Activated naive CD8-positive, alpha-beta T cell (primary cell): ENCODE data around the gene ICOS.
A peak's percentile ranks its signal among the peaks of the same experiment; 100 is the strongest.
"Not testable (repeated sequence)": the region's sequence is repeated elsewhere in the genome, so short reads cannot be mapped to it uniquely, and the experiment has no call there.

Source experiments
- H3K27ac Mint-ChIP-seq: one replicate; pipeline ENCODE4 v1.8.0; 2021; ENCODE audit warnings: mixed read lengths
- H3K27me3 Mint-ChIP-seq: one replicate; pipeline ENCODE4 v1.8.0; 2021; ENCODE audit warnings: mixed read lengths
- H3K36me3 Mint-ChIP-seq: one replicate; pipeline ENCODE4 v1.8.0; 2021; ENCODE audit warnings: mixed read lengths
- H3K4me1 Mint-ChIP-seq: one replicate; pipeline ENCODE4 v1.8.0; 2021; ENCODE audit warnings: low read depth, mixed read lengths
- H3K4me3 Mint-ChIP-seq: one replicate; pipeline ENCODE4 v1.8.0; 2021; ENCODE audit warnings: mild to moderate bottlenecking, mixed read lengths
- H3K9me3 Mint-ChIP-seq: one replicate; pipeline ENCODE4 v1.8.0; 2021; ENCODE audit warnings: low read depth, mixed read lengths

Gene ICOS

DNA sequence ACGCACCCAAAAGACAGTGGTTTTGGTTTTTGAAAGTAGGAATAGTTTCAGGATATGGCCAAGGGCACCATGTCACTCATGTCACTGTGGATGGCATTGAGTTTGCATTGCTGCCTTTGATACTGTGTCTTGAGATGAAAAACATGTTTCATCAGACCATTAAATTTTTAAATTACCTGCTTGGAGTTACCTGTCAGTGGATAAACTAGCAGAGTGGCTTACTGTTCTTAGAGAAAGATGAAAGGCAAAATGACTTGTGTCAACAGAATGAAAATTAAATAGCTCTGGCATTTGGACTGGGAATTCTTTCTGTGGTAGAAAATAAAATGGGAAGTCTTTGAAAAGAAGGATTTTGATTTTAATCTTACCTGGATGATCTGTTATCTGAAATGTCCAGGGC lies 386 bp downstream of the ICOS start:
- Mint-ChIP-seq H3K36me3 (peaks cover 22% of the 10 kb centered on the region), H3K27ac (peak overlapping the region; percentile 97), H3K4me1 (peaks cover 72% of the 10 kb centered on the region)

DNA sequence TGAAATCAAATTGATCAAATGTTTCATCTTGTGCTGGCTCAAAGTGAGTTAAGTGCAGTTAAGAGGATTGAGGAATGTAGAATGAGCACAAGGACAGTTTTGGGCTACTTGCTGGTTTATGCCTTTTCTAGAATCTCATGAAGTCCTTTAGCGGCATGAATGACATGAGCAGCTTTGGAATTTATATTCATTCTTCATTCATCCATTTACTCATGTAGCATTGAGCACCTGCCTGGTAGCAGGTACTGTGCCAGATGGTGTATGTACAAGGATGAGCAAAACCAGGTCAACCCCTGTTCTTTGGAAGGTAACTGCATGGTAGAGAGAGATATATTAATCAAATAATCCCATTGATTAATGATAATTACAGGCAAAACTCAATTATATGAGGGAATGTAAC lies 1.2 kb downstream of the ICOS start:
- peaks cover 71% of the 10 kb centered on the region for H3K4me1 Mint-ChIP-seq
- peaks cover 22% of the 10 kb centered on the region for H3K36me3 Mint-ChIP-seq
- peak overlapping the region; percentile 99 for H3K4me3 Mint-ChIP-seq

More for the DNA sequence above, 386 bp downstream of the ICOS start:
- Mint-ChIP-seq H3K9me3 (peaks cover 5% of the 10 kb centered on the region), H3K4me3 (peak overlapping the region; percentile 99), H3K27me3 (no peaks in the 10 kb centered on the region)

DNA sequence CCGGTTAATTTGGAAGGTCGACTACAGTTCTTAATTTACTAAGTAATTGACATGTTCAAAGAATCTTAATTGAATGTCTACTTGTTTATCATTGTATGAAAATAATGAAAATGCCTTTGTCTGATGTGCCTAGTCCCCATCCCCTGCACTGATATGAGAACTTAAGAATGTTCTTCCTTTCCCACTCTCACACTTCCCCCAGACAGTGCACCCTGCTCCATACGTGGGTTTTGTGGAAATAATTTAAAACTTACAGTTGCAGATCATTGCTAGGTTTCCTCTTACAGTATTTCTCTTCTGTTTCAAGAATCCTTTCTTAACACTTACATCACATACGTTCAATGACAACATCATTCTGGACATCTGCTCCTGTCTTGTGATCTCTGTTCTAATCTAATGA lies 3.5 kb downstream of the ICOS start:
- H3K4me3 Mint-ChIP-seq = peak overlapping the region; percentile 99
- peaks cover 71% of the 10 kb centered on the region for H3K4me1 Mint-ChIP-seq
- peak overlapping the region; percentile 97 for H3K27ac Mint-ChIP-seq
- H3K27me3 Mint-ChIP-seq = no peaks in the 10 kb centered on the region
- peaks cover 29% of the 10 kb centered on the region for H3K36me3 Mint-ChIP-seq
- H3K9me3 Mint-ChIP-seq = no peaks in the 10 kb centered on the region

More for the DNA sequence above, 1.2 kb downstream of the ICOS start:
- Mint-ChIP-seq H3K27ac (peak overlapping the region; percentile 97), H3K9me3 (peaks cover 5% of the 10 kb centered on the region), H3K27me3 (no peaks in the 10 kb centered on the region)

DNA sequence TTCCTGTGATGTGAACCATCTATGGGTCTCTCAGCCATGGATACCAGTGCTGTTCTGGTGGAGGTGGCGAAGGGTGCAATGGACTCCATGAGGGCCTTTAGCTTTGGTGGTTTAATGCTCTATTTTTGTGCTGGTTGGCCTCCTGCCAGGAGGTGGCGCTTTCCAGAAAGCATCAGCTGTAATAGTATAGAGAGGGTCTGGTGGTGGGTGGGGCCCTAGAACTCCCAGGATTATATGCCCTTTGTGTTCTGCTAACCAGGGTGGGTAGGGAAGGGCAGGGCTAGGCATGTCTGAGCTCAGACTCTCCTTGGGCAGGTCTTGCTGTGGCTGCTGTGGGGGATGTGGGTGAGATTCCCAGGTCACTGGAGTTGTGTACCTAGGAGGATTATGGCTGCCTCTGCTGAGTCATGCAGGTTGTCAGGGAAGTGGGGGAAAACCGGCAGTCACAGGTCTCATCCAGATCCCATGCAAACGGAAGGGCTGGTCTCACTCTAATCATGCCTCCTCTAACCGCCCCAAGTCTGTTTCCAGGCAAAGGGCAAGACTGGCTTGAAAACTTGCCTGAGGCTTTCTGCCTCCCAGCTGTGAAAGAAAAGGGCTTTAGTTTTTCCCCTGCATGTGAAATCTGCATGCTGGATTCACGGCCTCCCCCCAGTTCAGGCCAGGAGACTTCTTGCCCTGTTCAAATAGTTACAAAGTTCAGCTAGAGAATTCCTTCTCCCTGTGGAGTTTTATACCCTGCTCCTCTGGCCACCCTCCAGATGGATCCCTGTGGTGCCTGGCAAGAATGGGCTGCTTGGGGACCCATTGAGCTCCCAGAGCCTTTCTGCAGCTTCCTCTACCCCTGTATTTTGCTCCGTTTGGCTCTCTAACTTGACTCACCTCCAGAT lies 7.2 kb downstream of the ICOS start:
- Mint-ChIP-seq H3K4me3 (peak overlapping the region; percentile 76), H3K27ac (peak overlapping the region; percentile 82), H3K4me1 (peaks cover 87% of the 10 kb centered on the region), H3K36me3 (peaks cover 23% of the 10 kb centered on the region)
- H3K9me3 Mint-ChIP-seq, H3K27me3 Mint-ChIP-seq: not testable (repeated sequence)

DNA sequence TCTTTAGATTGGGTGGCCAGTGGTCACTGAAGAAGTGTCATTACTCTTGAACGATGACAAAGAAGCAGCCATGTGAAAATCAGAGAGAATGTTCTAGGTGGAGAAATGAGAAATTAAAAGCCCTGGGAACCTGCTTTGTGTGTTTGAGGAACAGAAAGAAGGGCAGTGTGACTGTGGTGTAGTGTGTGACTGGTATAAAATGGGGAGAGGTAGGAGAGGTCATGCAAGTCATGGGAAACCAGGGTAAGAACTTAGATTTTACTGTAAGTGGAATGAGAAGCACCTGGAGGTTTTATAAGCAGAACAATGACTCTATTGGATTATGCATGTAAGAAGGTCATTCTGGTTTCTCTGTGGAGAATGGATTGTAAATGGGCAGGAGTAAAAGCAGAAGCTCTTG lies 12.2 kb downstream of the ICOS start:
- peak overlapping the region; percentile 85 for H3K27ac Mint-ChIP-seq
- H3K9me3 Mint-ChIP-seq = no peaks in the 10 kb centered on the region
- peaks cover 93% of the 10 kb centered on the region for H3K4me1 Mint-ChIP-seq
- H3K36me3 Mint-ChIP-seq = peaks cover 13% of the 10 kb centered on the region
- H3K4me3 Mint-ChIP-seq = peak overlapping the region; percentile 83
- H3K27me3 Mint-ChIP-seq = no peaks in the 10 kb centered on the region

DNA sequence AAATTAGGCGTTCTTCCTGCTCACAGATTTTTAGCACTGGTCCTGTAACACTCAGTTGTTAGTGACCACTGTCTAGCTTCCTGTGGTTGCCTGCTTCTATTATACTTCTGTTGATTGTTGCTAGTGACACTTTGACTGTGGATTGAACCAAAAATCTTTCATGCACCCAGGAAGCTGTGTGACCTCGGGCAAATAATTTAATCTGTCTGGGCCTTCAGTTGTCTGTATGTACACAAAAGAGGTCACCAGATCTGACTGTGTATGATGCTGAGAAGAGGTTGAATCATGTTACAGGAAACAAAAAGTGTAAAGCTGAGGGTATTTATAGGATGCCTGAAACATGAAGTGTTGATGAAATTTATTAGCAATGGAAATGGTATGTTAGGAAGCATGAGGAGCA lies 12.7 kb downstream of the ICOS start:
- peak overlapping the region; percentile 83 for H3K4me3 Mint-ChIP-seq
- H3K36me3 Mint-ChIP-seq = peaks cover 11% of the 10 kb centered on the region
- H3K9me3 Mint-ChIP-seq = no peaks in the 10 kb centered on the region
- H3K27me3 Mint-ChIP-seq = no peaks in the 10 kb centered on the region
- H3K4me1 Mint-ChIP-seq = peaks cover 92% of the 10 kb centered on the region
- H3K27ac Mint-ChIP-seq = peak overlapping the region; percentile 85

DNA sequence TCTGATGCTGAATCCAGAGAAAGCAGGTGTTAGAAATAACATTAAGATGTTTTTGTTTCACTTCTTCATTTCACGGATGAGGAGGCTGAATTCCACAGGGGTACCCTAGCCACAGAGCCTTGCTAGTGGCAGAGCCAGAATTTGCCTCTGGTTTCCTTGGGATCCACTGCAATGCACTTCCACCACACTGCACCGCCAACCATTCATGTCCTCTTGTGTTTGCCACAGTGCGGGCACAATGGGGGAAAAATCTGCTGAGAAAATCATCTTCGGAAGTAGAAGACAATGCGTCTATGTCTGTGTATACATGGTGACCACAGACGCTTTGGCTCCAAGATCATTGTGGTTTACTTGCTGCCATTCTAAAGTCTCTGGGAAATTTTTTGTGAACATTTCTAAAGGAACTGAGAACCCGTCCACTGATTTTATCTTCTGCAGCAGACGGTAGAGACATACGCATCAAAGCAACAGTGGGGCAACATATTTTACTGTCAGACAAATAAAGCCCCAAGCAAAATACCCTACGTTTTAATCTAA lies 14.9 kb downstream of the ICOS start:
- Mint-ChIP-seq H3K4me1 (peaks cover 85% of the 10 kb centered on the region), H3K27me3 (no peaks in the 10 kb centered on the region), H3K9me3 (no peaks in the 10 kb centered on the region), H3K4me3 (peak overlapping the region; percentile 83), H3K36me3 (peaks cover 13% of the 10 kb centered on the region), H3K27ac (peak overlapping the region; percentile 80)

DNA sequence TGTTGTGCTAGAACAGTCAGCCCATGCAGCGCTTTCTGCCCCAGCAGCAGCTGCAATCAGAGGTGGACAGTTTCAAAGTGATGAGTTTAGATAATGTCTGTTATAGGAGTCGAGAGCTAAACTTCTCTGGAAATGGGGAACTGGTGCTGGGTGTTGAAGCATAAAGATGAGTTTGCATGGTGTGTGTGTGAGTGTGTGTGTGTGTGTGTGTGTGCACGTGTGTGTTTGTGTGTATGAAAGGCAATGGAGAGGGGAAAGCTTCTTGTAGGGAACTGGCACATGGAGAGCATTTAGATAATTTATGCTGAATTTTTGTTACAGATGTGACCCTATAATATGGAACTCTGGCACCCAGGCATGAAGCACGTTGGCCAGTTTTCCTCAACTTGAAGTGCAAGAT lies 22.7 kb downstream of the ICOS start:
- Mint-ChIP-seq H3K27ac (peak overlapping the region; percentile 13), H3K36me3 (peaks cover 38% of the 10 kb centered on the region), H3K27me3 (no peaks in the 10 kb centered on the region), H3K9me3 (no peaks in the 10 kb centered on the region), H3K4me3 (no peak overlapping the region), H3K4me1 (peaks cover 36% of the 10 kb centered on the region)

DNA sequence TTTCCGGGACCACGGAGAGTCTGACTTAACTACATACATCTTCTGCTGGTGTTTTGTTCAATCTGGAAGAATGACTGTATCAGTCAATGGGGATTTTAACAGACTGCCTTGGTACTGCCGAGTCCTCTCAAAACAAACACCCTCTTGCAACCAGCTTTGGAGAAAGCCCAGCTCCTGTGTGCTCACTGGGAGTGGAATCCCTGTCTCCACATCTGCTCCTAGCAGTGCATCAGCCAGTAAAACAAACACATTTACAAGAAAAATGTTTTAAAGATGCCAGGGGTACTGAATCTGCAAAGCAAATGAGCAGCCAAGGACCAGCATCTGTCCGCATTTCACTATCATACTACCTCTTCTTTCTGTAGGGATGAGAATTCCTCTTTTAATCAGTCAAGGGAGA lies 23.1 kb downstream of the ICOS start:
- Mint-ChIP-seq H3K4me3 (no peak overlapping the region), H3K27me3 (no peaks in the 10 kb centered on the region), H3K36me3 (peaks cover 38% of the 10 kb centered on the region), H3K9me3 (no peaks in the 10 kb centered on the region), H3K4me1 (peaks cover 33% of the 10 kb centered on the region), H3K27ac (no peak overlapping the region)

DNA sequence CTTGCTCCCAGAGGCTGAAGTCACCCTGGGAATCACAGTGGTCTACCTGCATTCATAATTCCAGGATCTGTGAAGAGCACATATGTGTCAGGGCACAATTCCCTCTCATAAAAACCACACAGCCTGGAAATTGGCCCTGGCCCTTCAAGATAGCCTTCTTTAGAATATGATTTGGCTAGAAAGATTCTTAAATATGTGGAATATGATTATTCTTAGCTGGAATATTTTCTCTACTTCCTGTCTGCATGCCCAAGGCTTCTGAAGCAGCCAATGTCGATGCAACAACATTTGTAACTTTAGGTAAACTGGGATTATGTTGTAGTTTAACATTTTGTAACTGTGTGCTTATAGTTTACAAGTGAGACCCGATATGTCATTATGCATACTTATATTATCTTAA lies 24.2 kb downstream of the ICOS start:
- Mint-ChIP-seq H3K36me3 (peaks cover 30% of the 10 kb centered on the region), H3K27me3 (no peaks in the 10 kb centered on the region), H3K4me1 (peaks cover 24% of the 10 kb centered on the region), H3K27ac (peak overlapping the region; percentile 9), H3K9me3 (no peaks in the 10 kb centered on the region), H3K4me3 (no peak overlapping the region)

DNA sequence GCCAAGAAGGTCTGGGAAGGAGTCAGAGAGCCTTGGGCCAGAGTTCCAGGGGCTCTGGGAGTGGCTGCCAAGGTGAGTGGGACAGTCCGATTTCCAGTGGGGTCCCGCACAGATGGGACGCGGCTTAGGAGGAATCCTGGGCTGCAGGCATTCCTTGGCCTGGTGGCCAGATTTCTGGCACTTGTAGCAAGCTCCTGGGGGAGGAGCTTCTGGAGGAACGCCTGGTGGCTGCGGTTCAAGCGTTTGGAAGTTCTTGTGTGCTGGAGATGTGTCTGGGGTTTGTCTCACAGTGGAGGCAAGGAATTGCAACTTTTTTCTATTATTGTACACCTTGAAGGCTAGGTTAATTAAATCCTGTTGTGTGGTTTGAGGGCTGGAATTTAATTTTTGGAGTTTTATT lies 28.6 kb downstream of the ICOS start:
- not testable (repeated sequence) for H3K4me3 Mint-ChIP-seq, H3K9me3 Mint-ChIP-seq, H3K36me3 Mint-ChIP-seq, H3K4me1 Mint-ChIP-seq, H3K27me3 Mint-ChIP-seq, H3K27ac Mint-ChIP-seq

DNA sequence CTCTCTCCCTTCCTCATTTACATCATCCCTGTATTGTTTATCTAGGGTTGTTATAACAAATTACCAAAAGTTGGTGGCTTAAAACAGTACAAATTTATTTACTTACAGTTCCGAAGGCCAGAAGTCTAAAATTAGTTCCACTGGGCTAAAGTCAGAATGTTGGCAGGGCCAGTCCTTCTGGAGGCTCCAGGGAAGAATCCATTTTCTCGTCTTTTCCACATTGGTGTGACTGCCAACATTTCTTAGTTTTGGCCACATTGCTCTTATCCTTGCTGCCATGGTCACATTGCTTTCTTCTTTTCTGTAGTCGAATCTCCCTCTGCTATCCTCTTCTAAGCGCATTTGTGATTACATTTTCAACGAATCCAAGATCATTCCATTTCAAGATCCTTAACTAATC lies 34.7 kb downstream of the ICOS start:
- Mint-ChIP-seq H3K27ac (no peak overlapping the region), H3K36me3 (peaks cover 6% of the 10 kb centered on the region), H3K4me3 (no peak overlapping the region), H3K4me1 (no peaks in the 10 kb centered on the region), H3K27me3 (no peaks in the 10 kb centered on the region), H3K9me3 (no peaks in the 10 kb centered on the region)

DNA sequence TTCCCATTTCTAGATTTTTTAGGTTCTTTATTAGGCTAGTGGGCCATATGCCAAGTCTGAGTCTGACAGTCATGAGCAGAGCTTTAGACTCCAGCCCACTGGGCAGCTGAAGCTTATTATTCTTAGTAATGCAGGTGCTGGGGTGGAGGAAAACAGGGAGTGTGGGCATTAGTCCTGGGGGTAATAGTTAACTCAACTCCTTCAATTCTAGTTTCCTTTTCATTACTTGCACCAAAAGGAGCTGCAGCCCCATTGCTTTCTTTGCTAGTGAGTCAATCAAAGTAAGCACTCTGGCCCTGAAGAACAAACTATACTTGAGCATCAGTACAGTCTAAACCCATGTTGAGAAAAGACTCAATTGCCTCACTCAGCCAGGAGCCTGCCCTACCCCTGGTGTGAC lies 35.5 kb downstream of the ICOS start:
- Mint-ChIP-seq H3K4me3 (no peak overlapping the region), H3K27me3 (no peaks in the 10 kb centered on the region), H3K4me1 (no peaks in the 10 kb centered on the region), H3K27ac (no peak overlapping the region), H3K36me3 (peaks cover 6% of the 10 kb centered on the region), H3K9me3 (no peaks in the 10 kb centered on the region)

DNA sequence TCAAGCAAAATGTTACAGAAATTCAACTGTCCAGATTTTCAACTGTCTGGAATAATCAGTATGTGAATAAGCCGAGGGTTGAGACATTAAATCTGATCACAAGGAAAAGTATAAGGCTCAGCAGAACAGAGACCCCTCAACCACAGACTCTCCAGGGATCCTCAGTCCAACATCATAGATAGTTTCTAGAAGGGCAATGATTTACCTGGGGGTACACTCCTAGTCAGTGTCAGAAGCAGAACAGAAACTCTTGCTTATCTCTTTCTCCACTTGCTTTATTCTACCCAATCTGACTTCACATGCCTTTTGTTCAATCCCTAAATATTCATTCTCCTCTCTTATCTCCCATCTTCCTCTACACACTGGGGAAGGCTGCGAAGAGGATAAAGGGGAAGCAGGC lies 36.4 kb downstream of the ICOS start:
- Mint-ChIP-seq H3K27me3 (no peaks in the 10 kb centered on the region), H3K27ac (no peak overlapping the region), H3K4me1 (no peaks in the 10 kb centered on the region), H3K9me3 (no peaks in the 10 kb centered on the region), H3K36me3 (peaks cover 6% of the 10 kb centered on the region), H3K4me3 (no peak overlapping the region)

DNA sequence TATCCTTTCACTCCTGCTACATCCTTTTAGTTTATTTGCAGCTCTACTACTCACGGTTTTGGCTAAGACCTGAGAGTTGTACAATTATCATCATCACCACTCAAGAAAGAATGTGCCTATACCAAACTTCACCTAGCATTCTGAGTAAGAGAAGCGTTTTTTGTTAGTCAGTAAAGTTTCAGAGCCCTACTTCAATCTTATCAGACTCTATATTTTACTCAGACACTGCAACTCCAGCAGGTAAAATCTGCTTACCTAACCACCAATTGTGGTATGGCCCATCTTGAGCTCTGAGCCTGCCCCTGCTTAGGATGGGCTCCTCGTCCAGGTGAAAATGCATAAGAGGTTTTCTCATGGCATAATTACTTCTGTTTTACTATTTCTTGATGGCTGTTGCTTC lies 37.1 kb downstream of the ICOS start:
- no peaks in the 10 kb centered on the region for H3K9me3 Mint-ChIP-seq

DNA sequence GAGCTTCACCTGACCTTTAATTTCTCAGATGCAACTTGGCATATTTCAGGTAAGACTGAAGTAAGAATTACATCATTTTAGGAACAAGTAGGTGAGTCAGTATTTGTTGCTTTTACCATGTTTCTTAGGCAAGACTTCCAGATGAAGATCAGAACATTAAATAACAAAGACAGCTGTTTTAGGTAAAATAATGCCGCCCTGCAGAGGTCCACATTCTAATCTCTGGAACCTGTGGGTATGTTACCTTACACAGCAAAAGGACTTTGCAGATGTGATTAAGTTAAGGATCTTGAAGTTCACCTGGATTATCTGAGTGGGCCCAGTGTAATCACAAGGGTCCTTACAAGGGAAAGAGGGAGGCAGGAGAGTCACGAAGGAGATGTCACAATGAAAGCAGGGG lies 39.3 kb downstream of the ICOS start:
- Mint-ChIP-seq H3K9me3 (no peaks in the 10 kb centered on the region), H3K4me3 (no peak overlapping the region), H3K36me3 (peaks cover 3% of the 10 kb centered on the region), H3K27me3 (no peaks in the 10 kb centered on the region), H3K27ac (no peak overlapping the region), H3K4me1 (no peaks in the 10 kb centered on the region)

More for the DNA sequence above, 37.1 kb downstream of the ICOS start:
- no peak overlapping the region for H3K27ac Mint-ChIP-seq
- peaks cover 6% of the 10 kb centered on the region for H3K36me3 Mint-ChIP-seq
- H3K4me3 Mint-ChIP-seq = no peak overlapping the region
- H3K4me1 Mint-ChIP-seq = no peaks in the 10 kb centered on the region
- H3K27me3 Mint-ChIP-seq = no peaks in the 10 kb centered on the region
